Measurements from ENCODE around the gene NRIP2. TPM values are rescaled to one million over a fixed set of nuclear protein-coding genes. Genes with fewer than 3 reads are reported as not detected.

Gene NRIP2
- total RNA-seq, 3 donors from 2014 or later (not counting 1 experiment from before 2014, with no cell fraction given) = not detected

DNA sequence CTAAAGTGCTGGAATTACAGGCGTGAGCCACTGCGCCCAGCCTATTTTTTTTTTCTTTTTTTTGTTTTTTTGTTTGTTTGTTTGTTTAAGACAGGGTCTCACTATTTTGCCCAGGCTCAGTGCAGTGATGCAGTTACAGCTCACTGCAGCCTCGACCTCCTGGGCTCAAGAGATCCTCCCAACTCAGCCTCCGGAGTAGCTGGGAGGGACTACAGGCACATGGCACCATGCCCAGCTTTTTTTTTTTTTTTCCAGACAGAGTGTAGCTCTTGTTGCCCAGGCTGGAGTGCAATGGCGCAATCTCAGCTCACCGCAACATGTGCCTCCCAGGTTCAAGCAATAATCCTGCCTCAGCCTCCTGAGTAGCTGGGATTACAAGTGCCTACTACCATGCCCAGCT is 28.1 kb downstream of the NRIP2 start:
- DNase-seq (no peak), ATAC-seq (no peak)
- TF ChIP-seq, protein P1, sequence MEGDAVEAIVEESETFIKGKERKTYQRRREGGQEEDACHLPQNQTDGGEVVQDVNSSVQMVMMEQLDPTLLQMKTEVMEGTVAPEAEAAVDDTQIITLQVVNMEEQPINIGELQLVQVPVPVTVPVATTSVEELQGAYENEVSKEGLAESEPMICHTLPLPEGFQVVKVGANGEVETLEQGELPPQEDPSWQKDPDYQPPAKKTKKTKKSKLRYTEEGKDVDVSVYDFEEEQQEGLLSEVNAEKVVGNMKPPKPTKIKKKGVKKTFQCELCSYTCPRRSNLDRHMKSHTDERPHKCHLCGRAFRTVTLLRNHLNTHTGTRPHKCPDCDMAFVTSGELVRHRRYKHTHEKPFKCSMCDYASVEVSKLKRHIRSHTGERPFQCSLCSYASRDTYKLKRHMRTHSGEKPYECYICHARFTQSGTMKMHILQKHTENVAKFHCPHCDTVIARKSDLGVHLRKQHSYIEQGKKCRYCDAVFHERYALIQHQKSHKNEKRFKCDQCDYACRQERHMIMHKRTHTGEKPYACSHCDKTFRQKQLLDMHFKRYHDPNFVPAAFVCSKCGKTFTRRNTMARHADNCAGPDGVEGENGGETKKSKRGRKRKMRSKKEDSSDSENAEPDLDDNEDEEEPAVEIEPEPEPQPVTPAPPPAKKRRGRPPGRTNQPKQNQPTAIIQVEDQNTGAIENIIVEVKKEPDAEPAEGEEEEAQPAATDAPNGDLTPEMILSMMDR (IDR thresholded peaks at IDR 0.05) = no peak
- 88% methylated on average over 6 of the region's 6 CpGs for WGBS (ENCODE audit: insufficient coverage)
- no peak overlapping the region for H3K4me3 ChIP-seq (ENCODE audit: low read length)
- no peaks in the 10 kb centered on the region for H3K4me1 Mint-ChIP-seq
- no peaks in the 10 kb centered on the region for H3K36me3 Mint-ChIP-seq
- no peaks in the 10 kb centered on the region for H3K4me1 ChIP-seq (ENCODE audit: control insufficient read depth, insufficient read depth, low read length)
- intact Hi-C loops (cut with micrococcal nuclease) = no loop called here
- no peaks in the 10 kb centered on the region for H3K27me3 Mint-ChIP-seq (ENCODE audit: low read depth in 2 of 2)
- H3K9me3 ChIP-seq (ENCODE audit: control insufficient read depth, insufficient read depth, low read length) = no peaks in the 10 kb centered on the region
- no peak overlapping the region for H3K27ac Mint-ChIP-seq
- no peaks in the 10 kb centered on the region for H3K9me3 Mint-ChIP-seq
- H3K27me3 ChIP-seq (ENCODE audit: control insufficient read depth, insufficient read depth, low read length) = no peaks in the 10 kb centered on the region
- H3K36me3 ChIP-seq (ENCODE audit: control insufficient read depth, insufficient read depth, low read length) = peaks cover 16% of the 10 kb centered on the region
- H3K27ac ChIP-seq (ENCODE audit: low read length) = no peak overlapping the region
- no peak overlapping the region for H3K4me3 Mint-ChIP-seq

DNA sequence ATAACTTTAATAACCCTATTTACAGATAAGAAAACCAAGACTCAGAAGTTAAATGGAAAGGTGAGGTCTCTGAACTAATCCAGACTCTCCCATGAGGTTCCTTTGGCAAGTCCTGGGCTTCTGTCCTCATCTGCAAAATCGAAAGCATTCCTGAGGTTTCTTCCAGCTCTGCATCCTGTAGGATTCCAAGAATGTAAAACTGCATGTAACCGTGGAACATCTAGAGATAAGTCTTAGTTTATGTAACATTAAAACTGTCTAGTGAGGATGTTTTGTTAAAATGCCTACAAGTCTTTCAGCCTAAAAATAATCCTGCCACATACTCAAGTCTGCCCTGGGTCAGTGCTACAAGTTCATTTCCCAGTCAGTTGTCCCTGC is 29.7 kb downstream of the NRIP2 start:
- H3K4me3 Mint-ChIP-seq = no peak overlapping the region
- Histone ChIP-seq H3K27ac (ENCODE audit: low read length) (no peak overlapping the region), H3K9me3 (ENCODE audit: control insufficient read depth, insufficient read depth, low read length) (no peaks in the 10 kb centered on the region), H3K27me3 (ENCODE audit: control insufficient read depth, insufficient read depth, low read length) (no peaks in the 10 kb centered on the region), H3K4me1 (ENCODE audit: control insufficient read depth, insufficient read depth, low read length) (no peaks in the 10 kb centered on the region), H3K4me3 (ENCODE audit: low read length) (no peak overlapping the region), H3K36me3 (ENCODE audit: control insufficient read depth, insufficient read depth, low read length) (peaks cover 29% of the 10 kb centered on the region)
- ATAC-seq (no peak), DNase-seq (no peak)
- TF ChIP-seq, protein P1 (IDR thresholded peaks at IDR 0.05) = no peak
- no peaks in the 10 kb centered on the region for H3K27me3 Mint-ChIP-seq (ENCODE audit: low read depth in 2 of 2)
- WGBS (ENCODE audit: insufficient coverage) = 76% methylated on average over 2 of the region's 2 CpGs
- intact Hi-C loops (cut with micrococcal nuclease) = no loop called here
- H3K9me3 Mint-ChIP-seq = no peaks in the 10 kb centered on the region
- H3K4me1 Mint-ChIP-seq = no peaks in the 10 kb centered on the region
- H3K27ac Mint-ChIP-seq = no peak overlapping the region
- H3K36me3 Mint-ChIP-seq = no peaks in the 10 kb centered on the region

DNA sequence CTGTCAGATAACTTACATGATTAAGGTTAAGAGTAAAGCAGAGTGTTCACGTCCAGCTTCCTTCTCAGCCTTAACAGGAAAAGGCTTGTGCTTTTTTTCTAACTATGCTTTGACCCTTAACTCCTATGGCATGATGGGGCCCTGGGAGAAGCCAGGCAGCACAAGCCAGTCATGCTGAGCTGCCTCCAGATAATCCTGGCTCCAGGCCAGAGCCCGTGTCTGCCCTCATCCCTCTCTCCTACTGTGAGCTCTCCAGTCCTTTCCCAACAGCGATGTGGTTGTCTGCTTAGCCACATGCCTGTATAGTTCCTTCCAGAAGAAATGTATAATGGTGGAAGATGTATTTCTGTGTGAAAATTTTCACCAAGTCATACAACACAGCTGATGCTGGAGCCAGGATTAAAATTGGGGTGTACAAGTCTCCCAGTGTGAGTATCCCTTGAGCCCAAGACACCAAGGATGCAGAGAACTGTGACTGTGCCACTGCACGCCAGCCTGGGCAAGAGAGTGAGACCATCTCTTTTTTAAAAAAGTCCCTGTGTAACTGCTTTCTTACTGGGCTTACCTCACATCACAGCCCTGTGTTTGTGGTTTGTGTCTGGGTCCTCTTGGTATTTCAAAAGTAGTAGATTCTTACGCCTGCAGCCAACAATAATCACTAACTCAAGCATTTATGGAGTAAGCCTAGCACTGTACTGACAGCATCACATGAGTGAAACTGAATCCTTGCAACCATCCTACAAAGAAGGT is 30.3 kb downstream of the NRIP2 start:
- no peak for ATAC-seq
- H3K4me1 Mint-ChIP-seq = no peaks in the 10 kb centered on the region

More for the DNA sequence above, 30.3 kb downstream of the NRIP2 start:
- Mint-ChIP-seq H3K27ac (no peak overlapping the region), H3K9me3 (no peaks in the 10 kb centered on the region), H3K27me3 (ENCODE audit: low read depth in 2 of 2) (no peaks in the 10 kb centered on the region), H3K36me3 (no peaks in the 10 kb centered on the region), H3K4me3 (no peak overlapping the region)
- H3K4me1 ChIP-seq (ENCODE audit: control insufficient read depth, insufficient read depth, low read length) = no peaks in the 10 kb centered on the region
- no peak overlapping the region for H3K27ac ChIP-seq (ENCODE audit: low read length)
- TF ChIP-seq, protein P1 (IDR thresholded peaks at IDR 0.05) = no peak
- DNase-seq = no peak
- peaks cover 35% of the 10 kb centered on the region for H3K36me3 ChIP-seq (ENCODE audit: control insufficient read depth, insufficient read depth, low read length)
- 87% methylated on average over 3 of the region's 5 CpGs for WGBS (ENCODE audit: insufficient coverage)
- H3K4me3 ChIP-seq (ENCODE audit: low read length) = no peak overlapping the region
- intact Hi-C loops (cut with micrococcal nuclease) = no loop called here
- no peaks in the 10 kb centered on the region for H3K27me3 ChIP-seq (ENCODE audit: control insufficient read depth, insufficient read depth, low read length)
- no peaks in the 10 kb centered on the region for H3K9me3 ChIP-seq (ENCODE audit: control insufficient read depth, insufficient read depth, low read length)

Measured in natural killer cell (primary cell).